Stimulated activated CD8-positive, alpha-beta memory T cell treated with anti-CD3 and anti-CD28 coated beads, Interleukin-15, amount 100 ng/mL, for 24 hours (primary cell): ENCODE results near the gene AEBP1.

Source experiments
- DNase-seq: peaks from one replicate; pipeline ENCODE4 v3.0.0-alpha.2; 2020; ENCODE audit warnings: low read depth

AEBP1 gene

GRCh38 chr7:44104860-44105771 is 971 bp downstream of the AEBP1 start:
- no peak for DNase-seq

GRCh38 chr7:44105832-44106231 is 1.7 kb downstream of the AEBP1 start:
- DNase-seq, result no peak

- no peak for DNase-seq
Measured at GRCh38 chr7:44106311-44107065, 2.3 kb downstream of the AEBP1 start.

- DNase-seq, result no peak
Measured at GRCh38 chr7:44107116-44107960, 3.2 kb downstream of the AEBP1 start.

GRCh38 chr7:44107961-44108767 is 4.0 kb downstream of the AEBP1 start:
- DNase-seq, result no peak

GRCh38 chr7:44108768-44109750 is 4.9 kb downstream of the AEBP1 start:
- no peak for DNase-seq

- no peak for DNase-seq
Measured at GRCh38 chr7:44109991-44110390, 5.8 kb downstream of the AEBP1 start.

GRCh38 chr7:44110719-44111635 is 6.8 kb downstream of the AEBP1 start:
- no peak for DNase-seq

- DNase-seq, result no peak
Measured at GRCh38 chr7:44111761-44112160, 7.6 kb downstream of the AEBP1 start.

- no peak for DNase-seq
Measured at GRCh38 chr7:44112231-44112996, 8.3 kb downstream of the AEBP1 start.

- no peak for DNase-seq
Measured at GRCh38 chr7:44112997-44113763, 9.0 kb downstream of the AEBP1 start.

GRCh38 chr7:44113764-44114354 is 9.7 kb downstream of the AEBP1 start:
- DNase-seq, result no peak

GRCh38 chr7:44114586-44115310 is 10.6 kb downstream of the AEBP1 start:
- no peak for DNase-seq

- DNase-seq, result no peak
Measured at GRCh38 chr7:44116087-44116788, 12.1 kb downstream of the AEBP1 start.

- no peak for DNase-seq
Measured at GRCh38 chr7:44116789-44117666, 12.9 kb downstream of the AEBP1 start.
